Vagina (tissue), 2 donors: ENCODE data around the gene SURF1.

Experiments
- POLR2A ChIP-seq, 2 donors: fragments of 450-650 bp; IDR thresholded peaks; one replicate each; pipeline ENCODE4 v1.6.1; 2017; ENCODE audit warnings: antibody characterized with exemption in 2 of 2, mild to moderate bottlenecking in 2 of 2, moderate library complexity in 2 of 2
- POLR2AphosphoS5 ChIP-seq, 2 donors: sonication (generic); formaldehyde crosslinking; IDR thresholded peaks; one replicate each; pipeline ENCODE4 v1.9.0; 2017; ENCODE audit warnings: antibody characterized with exemption in 2 of 2, mild to moderate bottlenecking in 2 of 2, low read depth in 1 of 2; ENCODE audit not compliant: insufficient read depth in 1 of 2
- TF ChIP-seq, protein P1 (sequence below), 3 experiments: fragments of 450-650 bp in 2 of 3; fragments of 200-600 bp in 1 of 3; sonication (generic) in 1 of 3; IDR thresholded peaks; one replicate each; pipeline ENCODE4 v1.5.1; 2017 to 2019; ENCODE audit warnings: antibody characterized with exemption in 3 of 3, mild to moderate bottlenecking in 2 of 3, moderate library complexity in 2 of 3

DNA sequence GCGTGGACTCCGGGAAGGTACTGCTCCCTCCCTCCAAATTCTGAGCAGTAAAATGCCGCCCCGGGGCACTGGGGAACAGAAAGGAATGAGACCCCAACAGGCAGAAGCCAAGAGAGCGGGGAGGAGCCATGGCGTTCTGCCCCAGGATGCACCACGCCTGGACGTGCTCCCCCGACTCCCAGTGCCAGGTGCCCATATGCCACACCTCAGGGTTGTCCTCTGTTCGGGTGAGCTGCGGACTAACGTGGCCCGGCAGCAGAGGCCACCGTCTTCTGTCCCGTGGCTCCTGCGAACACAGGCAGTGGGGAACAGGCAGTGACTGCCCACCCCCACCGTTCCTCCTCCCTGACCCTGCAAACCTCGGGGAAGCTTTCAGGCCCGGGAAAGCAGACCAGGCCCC lies 25.1 kb downstream of the SURF1 start:
- TF ChIP-seq POLR2A (IDR thresholded peaks at IDR 0.05) (no peak), POLR2AphosphoS5 (IDR thresholded peaks at IDR 0.05; ENCODE audit: insufficient read depth in 1 of 2, low read depth in 1 of 2) (no peak)
- TF ChIP-seq, protein P1, sequence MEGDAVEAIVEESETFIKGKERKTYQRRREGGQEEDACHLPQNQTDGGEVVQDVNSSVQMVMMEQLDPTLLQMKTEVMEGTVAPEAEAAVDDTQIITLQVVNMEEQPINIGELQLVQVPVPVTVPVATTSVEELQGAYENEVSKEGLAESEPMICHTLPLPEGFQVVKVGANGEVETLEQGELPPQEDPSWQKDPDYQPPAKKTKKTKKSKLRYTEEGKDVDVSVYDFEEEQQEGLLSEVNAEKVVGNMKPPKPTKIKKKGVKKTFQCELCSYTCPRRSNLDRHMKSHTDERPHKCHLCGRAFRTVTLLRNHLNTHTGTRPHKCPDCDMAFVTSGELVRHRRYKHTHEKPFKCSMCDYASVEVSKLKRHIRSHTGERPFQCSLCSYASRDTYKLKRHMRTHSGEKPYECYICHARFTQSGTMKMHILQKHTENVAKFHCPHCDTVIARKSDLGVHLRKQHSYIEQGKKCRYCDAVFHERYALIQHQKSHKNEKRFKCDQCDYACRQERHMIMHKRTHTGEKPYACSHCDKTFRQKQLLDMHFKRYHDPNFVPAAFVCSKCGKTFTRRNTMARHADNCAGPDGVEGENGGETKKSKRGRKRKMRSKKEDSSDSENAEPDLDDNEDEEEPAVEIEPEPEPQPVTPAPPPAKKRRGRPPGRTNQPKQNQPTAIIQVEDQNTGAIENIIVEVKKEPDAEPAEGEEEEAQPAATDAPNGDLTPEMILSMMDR (IDR thresholded peaks at IDR 0.05): no peak
